T47D (cell line): ENCODE results near the gene NF1.
"Not testable (repeated sequence)": the region's sequence is repeated elsewhere in the genome, so short reads cannot be mapped to it uniquely, and the experiment has no call there.

ENCODE experiments used
- DNase-seq, 2 experiments: peaks; one replicate each; pipeline versions ENCODE4 v3.0.0 to v3.0.0-alpha.2; 2011 to 2012; ENCODE audit warnings: low read depth in 1 of 2, low spot score in 1 of 2
- JUND ChIP-seq: IDR thresholded peaks from 2 replicates; pipeline ENCODE4 v1.6.1; 2012; ENCODE audit warnings: low read depth
- in situ Hi-C: cut with HindIII; loops from 2 replicates; pipeline ENCODE4 v1.10.0; 2016; ENCODE audit warnings: low sequenced_read_pairs, low pct_unique_long_range_greater_than_20kb

The NF1 gene

DNA sequence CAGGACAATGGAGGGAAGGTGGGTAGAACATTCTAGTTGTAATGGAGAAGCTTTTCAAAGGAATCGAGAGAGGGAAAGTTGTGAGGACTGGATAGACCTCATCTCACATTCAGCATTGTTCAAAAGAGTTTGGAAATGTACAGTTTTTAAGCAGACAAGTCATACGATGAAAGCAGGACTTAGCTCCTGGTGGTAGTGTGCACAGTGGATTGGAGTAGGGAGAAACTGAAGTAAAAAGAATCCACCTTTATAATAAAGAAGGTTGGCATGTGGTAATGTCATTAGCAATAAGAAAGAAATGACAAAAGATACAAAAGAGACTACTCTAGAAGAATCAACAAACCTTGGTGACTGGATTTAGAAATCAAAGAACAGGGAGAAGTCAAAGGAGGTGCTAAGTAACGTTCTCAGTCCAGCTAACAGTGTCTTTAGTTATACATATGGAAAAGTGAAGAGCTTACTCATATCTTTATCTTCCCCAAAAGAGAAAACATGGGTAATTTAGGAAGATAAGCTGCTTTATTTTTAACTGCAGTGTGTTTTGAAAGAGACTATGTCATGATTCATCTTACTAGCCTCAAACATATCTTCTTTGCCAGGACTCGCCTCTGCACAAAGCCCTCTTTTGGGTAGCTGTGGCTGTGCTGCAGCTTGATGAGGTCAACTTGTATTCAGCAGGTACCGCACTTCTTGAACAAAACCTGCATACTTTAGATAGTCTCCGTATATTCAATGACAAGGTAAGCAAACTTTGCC, 245.3 kb downstream of the NF1 start:
- in situ Hi-C loops = no loop called here
- TF ChIP-seq JUND = no peak
- no peak for DNase-seq

DNA sequence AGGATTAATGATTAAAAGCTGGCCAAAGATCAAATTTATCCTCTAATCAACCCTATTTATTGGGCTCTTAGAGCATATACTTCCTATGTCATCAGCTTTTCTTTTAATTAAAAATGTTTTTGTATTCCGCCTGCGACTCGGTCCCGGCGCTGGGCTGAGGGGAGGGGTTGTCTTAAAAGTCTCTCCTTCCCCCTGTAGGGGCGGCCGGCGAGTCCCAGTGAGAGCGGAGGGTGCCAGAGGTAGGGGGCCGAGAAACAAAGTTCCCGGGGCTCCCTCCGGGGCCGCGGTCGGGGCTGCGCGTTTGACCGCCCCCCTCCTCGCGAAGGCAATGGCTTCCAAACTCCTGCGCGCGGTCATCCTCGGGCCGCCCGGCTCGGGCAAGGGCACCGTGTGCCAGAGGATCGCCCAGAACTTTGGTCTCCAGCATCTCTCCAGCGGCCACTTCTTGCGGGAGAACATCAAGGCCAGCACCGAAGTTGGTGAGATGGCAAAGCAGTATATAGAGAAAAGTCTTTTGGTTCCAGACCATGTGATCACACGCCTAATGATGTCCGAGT, 250.5 kb downstream of the NF1 start:
- in situ Hi-C loops, DNase-seq: not testable (repeated sequence)

DNA sequence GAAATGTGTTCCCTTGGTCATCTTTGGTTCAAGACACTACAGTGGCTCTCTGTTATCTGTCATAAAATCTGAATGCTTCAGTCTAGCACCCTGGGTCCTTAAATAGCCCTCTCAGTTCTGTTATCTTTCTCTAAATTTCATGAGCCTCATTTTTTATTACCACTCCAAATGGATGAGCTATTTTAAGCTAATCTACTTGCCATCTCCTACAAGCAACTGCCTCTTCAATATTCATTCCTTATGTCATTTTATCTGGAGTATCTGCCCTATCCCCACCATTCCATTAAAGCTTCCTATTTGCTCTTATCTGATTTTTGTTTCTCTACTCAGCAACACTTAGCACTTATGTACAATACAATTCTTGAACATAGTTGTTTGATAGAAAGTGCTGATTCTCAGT, 254.7 kb downstream of the NF1 start:
- in situ Hi-C loops = no loop called here
- no peak for TF ChIP-seq JUND
- DNase-seq = no peak

DNA sequence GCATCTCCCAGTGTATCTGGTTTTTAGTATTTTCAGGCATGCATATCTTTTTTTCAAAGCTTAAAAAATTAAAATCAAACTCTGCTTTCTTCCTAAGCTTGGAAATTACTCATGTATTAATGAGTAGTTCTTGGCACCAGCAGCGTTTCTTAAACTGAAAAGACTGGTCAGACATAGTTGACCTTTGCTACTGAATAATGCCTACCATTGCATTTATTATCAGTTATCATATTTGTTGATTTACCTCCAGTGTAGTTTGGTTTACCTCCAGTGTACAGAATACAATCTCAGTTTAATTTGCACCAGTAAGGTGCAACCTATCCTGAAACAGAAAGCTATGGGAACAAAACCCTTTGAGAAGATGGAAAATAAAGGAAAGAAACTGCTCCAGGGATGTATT, 261.2 kb downstream of the NF1 start:
- no peak for DNase-seq
- in situ Hi-C loops = no loop called here
- TF ChIP-seq JUND = no peak

DNA sequence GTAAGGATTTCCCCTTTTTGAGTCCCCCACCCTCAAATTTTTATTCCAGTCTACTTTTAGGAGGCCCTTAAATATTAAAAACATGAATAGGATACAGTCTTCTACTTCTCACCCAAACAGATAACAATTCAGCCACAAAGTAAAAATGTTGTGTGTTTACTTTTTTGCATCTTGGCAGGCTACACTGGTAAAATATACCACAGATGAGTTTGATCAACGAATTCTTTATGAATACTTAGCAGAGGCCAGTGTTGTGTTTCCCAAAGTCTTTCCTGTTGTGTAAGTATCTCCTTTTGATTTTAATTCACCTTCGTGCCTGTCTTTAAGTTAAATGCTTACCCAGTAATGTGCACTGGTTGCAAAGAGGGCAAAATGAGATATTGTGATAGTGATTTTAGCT, 262.3 kb downstream of the NF1 start:
- DNase-seq = no peak
- TF ChIP-seq JUND = no peak
- in situ Hi-C loops = no loop called here

DNA sequence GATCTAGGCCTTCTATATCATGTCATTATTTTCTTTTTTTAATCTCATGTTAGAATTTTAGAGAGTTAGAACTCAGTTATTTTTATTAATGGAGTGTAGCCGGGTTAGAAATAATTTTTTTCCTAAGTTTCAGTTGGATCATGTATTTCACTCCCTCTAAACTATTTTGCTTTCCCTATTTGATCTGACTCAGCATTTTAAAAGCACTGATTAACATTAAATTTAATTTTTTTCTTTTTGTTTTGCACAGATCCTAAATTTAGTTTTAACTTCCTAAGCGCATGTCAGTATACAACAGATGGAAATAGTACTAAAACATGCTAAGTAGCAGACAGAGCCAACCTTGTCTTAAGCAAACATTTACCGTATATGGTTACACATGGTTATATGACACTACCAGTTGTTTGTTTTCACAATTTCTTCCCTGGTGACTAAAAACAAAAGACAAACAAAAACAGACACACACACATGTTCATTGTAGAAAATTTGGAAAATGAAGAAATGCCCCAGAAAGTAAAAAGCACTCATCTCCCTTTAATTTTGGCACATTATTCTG, 263.1 kb downstream of the NF1 start:
- peak in 1 of 2 experiments; percentile 59 for DNase-seq
- TF ChIP-seq JUND = no peak
- in situ Hi-C loops = no loop called here

DNA sequence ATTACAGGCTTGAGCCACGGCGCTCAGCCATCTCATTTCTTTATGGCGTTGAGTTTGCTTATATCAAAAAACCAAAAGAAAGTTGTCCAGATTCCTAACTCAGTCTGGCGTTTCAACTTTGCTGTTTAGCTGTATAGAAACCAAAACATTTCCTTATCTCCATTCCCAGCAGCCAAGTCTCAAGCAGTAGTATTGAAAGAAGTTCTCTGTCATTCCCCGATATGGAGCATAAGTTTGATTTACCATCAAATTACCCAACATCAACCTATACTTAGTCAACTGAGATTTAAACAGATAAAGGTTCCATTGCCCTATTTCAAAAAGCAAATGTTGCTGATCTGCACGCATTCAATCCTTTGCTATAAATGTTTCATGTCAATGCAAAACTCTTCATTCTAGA, 269.2 kb downstream of the NF1 start:
- TF ChIP-seq JUND = no peak
- in situ Hi-C loops = no loop called here
- no peak for DNase-seq

DNA sequence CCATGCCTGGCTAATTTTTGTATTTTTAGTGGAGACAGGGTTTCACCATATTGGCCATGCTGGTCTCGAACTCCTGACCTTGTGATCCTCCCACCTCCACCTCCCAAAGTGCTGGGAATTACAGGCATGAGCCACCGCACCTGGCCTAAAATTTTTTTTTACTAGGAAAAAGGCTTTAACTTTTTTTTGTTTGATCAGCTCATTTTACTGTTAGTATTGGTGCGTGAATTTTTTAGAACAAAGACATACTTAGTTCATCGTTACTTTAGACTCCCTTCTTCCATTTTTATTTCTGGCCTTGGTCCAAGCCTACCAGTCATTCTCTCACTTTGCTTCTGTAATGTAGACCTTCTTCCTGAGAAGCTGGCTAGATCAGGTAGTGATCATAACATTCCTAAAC, 271.3 kb downstream of the NF1 start:
- DNase-seq = no peak
- in situ Hi-C loops = no loop called here
- no peak for TF ChIP-seq JUND

DNA sequence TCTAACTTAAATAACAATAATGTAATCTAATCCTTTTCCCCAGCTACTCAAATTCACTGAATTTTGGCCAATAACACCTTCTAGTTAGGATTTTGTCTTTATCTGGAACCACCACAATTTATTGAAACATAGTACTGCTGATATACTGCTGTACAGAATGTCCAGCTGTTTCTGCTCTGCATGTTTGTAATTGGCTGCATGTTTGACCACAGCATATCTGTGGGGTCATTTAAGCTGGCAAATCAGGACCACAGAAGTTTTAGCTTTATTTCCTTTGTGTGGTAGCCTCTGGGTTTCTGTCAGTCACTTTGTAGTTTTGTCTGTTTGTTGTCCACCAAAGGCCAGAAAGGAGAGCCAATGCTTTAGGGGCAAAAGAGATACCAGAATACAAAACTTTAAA, 274.5 kb downstream of the NF1 start:
- no peak for TF ChIP-seq JUND
- in situ Hi-C loops = no loop called here
- no peak for DNase-seq

DNA sequence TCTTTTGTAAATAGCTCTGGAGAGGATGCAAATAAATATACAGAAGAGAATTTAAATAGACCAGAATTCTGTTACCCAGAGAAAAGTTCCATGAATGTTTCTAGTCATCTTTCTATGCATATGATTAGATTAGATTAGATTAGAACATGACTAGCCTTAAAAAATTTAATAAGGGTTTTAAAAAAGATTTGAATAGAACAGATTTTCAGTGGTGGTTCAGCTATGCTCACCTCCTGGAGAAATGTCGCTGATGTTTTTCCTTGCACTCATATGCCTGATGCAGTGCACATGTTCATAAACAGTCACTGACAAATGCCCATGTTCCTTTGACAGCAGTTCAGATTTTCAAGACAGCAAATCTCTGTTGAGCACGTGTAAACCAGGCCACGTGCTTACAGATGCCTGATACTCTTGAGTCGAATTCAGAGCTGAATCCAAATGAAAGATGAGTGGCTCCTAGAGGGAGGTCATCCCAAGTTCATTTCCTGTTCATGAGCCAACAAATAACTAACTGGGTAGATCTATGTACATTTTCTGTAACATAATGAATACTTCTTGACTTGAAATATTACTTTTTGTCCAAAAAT, 276.8 kb downstream of the NF1 start:
- DNase-seq = no peak
- in situ Hi-C loops = no loop called here
- TF ChIP-seq JUND = no peak

DNA sequence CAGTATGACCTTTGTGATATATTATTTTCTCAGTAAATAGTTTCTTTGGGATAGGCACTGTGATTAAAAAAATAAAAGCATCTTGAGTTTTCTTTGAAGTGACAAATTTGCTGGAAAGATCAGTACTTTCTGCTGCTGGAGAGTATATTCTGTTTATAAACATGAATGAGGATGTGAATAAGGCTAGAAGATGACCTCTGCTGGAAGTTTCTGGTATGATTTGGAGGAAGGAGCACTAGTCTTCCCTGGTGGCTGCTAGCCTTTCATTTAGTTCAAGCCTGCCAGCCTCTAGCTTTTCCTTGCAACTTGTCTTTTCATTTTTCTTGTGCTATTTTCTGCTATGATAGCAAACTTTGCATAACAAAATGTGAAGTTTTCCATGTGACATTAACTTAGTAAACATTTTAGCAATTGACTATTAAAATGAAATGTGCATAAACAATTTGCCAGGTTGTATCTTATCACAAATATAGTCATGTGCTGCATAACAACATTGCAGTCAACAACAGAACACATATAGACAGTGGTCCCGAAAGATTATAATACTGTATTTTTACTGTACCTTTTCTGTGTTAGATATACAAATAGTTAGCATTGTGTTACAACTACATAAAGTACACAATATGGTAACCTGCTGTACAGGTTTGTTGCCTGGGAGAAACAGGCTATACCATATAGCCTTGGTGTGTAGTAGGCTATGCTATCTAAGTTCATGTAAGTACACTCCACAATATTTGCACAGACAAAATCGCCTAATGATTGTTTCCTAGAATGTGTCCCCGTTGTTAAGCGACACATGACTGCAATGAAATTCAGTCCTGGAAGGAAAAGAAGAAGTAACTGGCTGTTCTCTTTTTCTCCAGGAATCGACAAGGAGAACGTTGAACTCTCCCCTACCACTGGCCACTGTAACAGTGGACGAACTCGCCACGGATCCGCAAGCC, 278.6 kb downstream of the NF1 start:
- peak in 1 of 2 experiments; percentile 78 for DNase-seq
- in situ Hi-C loops = no loop called here
- no peak for TF ChIP-seq JUND

DNA sequence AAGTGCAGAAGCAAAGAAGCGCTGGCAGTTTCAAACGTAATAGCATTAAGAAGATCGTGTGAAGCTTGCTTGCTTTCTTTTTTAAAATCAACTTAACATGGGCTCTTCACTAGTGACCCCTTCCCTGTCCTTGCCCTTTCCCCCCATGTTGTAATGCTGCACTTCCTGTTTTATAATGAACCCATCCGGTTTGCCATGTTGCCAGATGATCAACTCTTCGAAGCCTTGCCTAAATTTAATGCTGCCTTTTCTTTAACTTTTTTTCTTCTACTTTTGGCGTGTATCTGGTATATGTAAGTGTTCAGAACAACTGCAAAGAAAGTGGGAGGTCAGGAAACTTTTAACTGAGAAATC, 279.3 kb downstream of the NF1 start:
- TF ChIP-seq JUND = no peak
- no peak for DNase-seq
- in situ Hi-C loops = no loop called here
